Caco-2 (cell line): ENCODE data around the gene DNAH1. TPM values are rescaled to one million over a fixed set of nuclear protein-coding genes. Genes with fewer than 3 reads are reported as not detected.

Experiments
- BruUV-seq: library from RNA; stranded (reverse); fragments of 400-500 nt; replicated peaks from 2 replicates; lab custom pipeline; 2021; lab: Mats Ljungman, UMichigan
- CTCF ChIA-PET: fragments of 300-600 bp; sonication (Branson Sonifier 250); formaldehyde crosslinking; loops from one replicate; lab custom pipeline; 2022; ENCODE audit warnings: antibody characterized with exemption; lab: Charles Lee
- POLR2A ChIA-PET: fragments of 300-600 bp; sonication (Branson Sonifier 250); formaldehyde crosslinking; loops from one replicate; lab custom pipeline; 2022; ENCODE audit warnings: antibody characterized with exemption; lab: Charles Lee
- DNase-seq, 2 experiments: peaks; one replicate each; pipeline versions ENCODE4 v3.0.0 to v3.0.0-alpha.2; 2020 to 2022
- H3K27me3 ChIP-seq: replicated peaks from 2 replicates; pipeline ENCODE4 v1.6.0; 2011; ENCODE audit warnings: low read length; ENCODE audit not compliant: control insufficient read depth, insufficient read depth
- H3K36me3 ChIP-seq: 2 replicates; pipeline ENCODE4 v1.5.1; 2011; ENCODE audit warnings: low read length; ENCODE audit not compliant: control insufficient read depth, insufficient read depth
- H3K4me1 ChIP-seq: fragments of 250-450 bp; sonication (Bioruptor Pico); 2 replicates; pipeline ENCODE4 v1.5.1; 2020; ENCODE audit warnings: mild to moderate bottlenecking
- H3K4me3 ChIP-seq: 2 replicates; pipeline ENCODE4 v1.5.1; 2011; ENCODE audit warnings: low read depth, mild to moderate bottlenecking, control low read depth, low read length
- H3K9me3 ChIP-seq: fragments of 250-450 bp; sonication (Bioruptor Pico); 2 replicates; pipeline ENCODE4 v1.5.1; 2020; ENCODE audit warnings: mild to moderate bottlenecking, moderate library complexity
- H3K27ac Mint-ChIP-seq: one replicate; pipeline ENCODE4 v1.8.0; 2022; ENCODE audit warnings: mixed read lengths; ENCODE audit not compliant: unreplicated experiment
- H3K27me3 Mint-ChIP-seq: one replicate; pipeline ENCODE4 v1.8.0; 2022; ENCODE audit warnings: mixed read lengths; ENCODE audit not compliant: insufficient read depth, unreplicated experiment
- H3K36me3 Mint-ChIP-seq: one replicate; pipeline ENCODE4 v1.8.0; 2022; ENCODE audit warnings: mild to moderate bottlenecking, mixed read lengths; ENCODE audit not compliant: insufficient read depth, unreplicated experiment
- H3K4me1 Mint-ChIP-seq: one replicate; pipeline ENCODE4 v1.8.0; 2022; ENCODE audit warnings: low read depth, mixed read lengths; ENCODE audit not compliant: unreplicated experiment
- H3K4me3 Mint-ChIP-seq: one replicate; pipeline ENCODE4 v1.8.0; 2022; ENCODE audit warnings: mild to moderate bottlenecking, moderate library complexity, mixed read lengths; ENCODE audit not compliant: unreplicated experiment
- H3K9me3 Mint-ChIP-seq: one replicate; pipeline ENCODE4 v1.8.0; 2022; ENCODE audit warnings: mixed read lengths; ENCODE audit not compliant: unreplicated experiment
- intact Hi-C: fragments of 100-400 bp; cut with micrococcal nuclease; formaldehyde crosslinking; loops from one replicate; pipeline ENCODE4 v1.10.0; 2022; ENCODE audit not compliant: unreplicated experiment
- total RNA-seq: library from RNA; stranded (reverse); gene quantifications from 2 replicates; pipeline ENCODE4 v1.2.3, GENCODE V29; 2022
- TF ChIP-seq, protein P1 (sequence below), 2 experiments: fragments of 200-600 bp in 1 of 2; IDR thresholded peaks; 1 replicate in 1 of 2; 2 replicates in 1 of 2; pipeline versions ENCODE4 v1.5.1 to v1.8.0; 2011 to 2022; ENCODE audit warnings: antibody characterized with exemption in 1 of 2, control low read depth in 1 of 2, inconsistent platforms in 1 of 2, low read depth in 1 of 2, low read length in 1 of 2, mild to moderate bottlenecking in 1 of 2, moderate library complexity in 1 of 2; ENCODE audit not compliant: insufficient read depth in 1 of 2, severe bottlenecking in 1 of 2, unreplicated experiment in 1 of 2

Gene DNAH1
- total RNA-seq, 1 experiment from 2014 or later, result 4.1 TPM

- CTCF ChIA-PET, result no interaction called here
- peaks cover 6% of the 10 kb centered on the region for H3K36me3 Mint-ChIP-seq
- no TSS peak for BruUV-seq
- H3K9me3 Mint-ChIP-seq, result no peaks in the 10 kb centered on the region
- H3K27me3 Mint-ChIP-seq, result no peaks in the 10 kb centered on the region
- no peak for DNase-seq
- Histone ChIP-seq H3K4me3 (no peak overlapping the region), H3K4me1 (peaks cover 10% of the 10 kb centered on the region; the same call in 1 of the 2 replicates), H3K36me3 (no peaks in the 10 kb centered on the region), H3K27me3 (no peaks in the 10 kb centered on the region), H3K9me3 (no peaks in the 10 kb centered on the region)
- POLR2A ChIA-PET, result no interaction called here
- no peaks in the 10 kb centered on the region for H3K4me1 Mint-ChIP-seq
- intact Hi-C loops, result no loop called here
- no peak overlapping the region for H3K27ac Mint-ChIP-seq
- TF ChIP-seq, protein P1, sequence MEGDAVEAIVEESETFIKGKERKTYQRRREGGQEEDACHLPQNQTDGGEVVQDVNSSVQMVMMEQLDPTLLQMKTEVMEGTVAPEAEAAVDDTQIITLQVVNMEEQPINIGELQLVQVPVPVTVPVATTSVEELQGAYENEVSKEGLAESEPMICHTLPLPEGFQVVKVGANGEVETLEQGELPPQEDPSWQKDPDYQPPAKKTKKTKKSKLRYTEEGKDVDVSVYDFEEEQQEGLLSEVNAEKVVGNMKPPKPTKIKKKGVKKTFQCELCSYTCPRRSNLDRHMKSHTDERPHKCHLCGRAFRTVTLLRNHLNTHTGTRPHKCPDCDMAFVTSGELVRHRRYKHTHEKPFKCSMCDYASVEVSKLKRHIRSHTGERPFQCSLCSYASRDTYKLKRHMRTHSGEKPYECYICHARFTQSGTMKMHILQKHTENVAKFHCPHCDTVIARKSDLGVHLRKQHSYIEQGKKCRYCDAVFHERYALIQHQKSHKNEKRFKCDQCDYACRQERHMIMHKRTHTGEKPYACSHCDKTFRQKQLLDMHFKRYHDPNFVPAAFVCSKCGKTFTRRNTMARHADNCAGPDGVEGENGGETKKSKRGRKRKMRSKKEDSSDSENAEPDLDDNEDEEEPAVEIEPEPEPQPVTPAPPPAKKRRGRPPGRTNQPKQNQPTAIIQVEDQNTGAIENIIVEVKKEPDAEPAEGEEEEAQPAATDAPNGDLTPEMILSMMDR (IDR thresholded peaks at IDR 0.05; ENCODE audit: insufficient read depth in 1 of 2, low read depth in 1 of 2, low read length in 1 of 2, severe bottlenecking in 1 of 2, unreplicated experiment in 1 of 2), result no peak
- H3K4me3 Mint-ChIP-seq, result no peak overlapping the region
These were observed 8.6 kb downstream of the DNAH1 start for GRCh38 chr3:52324676-52325075.

DNA sequence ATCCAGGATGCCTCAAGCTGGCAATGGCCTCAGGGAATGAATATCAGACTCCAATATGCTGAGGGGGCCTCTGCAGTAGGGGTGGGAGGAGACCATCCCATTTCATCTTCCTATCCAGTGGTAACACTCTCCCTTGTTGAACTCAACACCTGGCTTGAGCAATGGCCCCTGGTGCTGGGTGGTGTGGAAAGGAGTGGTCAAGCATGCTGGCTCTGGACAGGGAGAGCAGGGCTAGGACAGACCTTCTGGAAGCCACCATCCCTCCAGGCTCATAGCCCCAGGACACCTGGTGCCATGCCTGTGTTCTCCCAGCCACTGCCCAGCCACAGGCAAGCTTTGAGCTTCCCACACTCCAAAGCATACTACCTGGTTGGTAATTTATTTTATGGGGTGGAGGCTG is 9.6 kb downstream of the DNAH1 start:
- Histone ChIP-seq H3K4me1 (peaks cover 10% of the 10 kb centered on the region; the same call in 1 of the 2 replicates), H3K9me3 (no peaks in the 10 kb centered on the region), H3K4me3 (no peak overlapping the region), H3K36me3 (no peaks in the 10 kb centered on the region), H3K27me3 (no peaks in the 10 kb centered on the region)
- intact Hi-C loops, result no loop called here
- no peak overlapping the region for H3K27ac Mint-ChIP-seq
- no peaks in the 10 kb centered on the region for H3K27me3 Mint-ChIP-seq
- TF ChIP-seq, protein P1 (IDR thresholded peaks at IDR 0.05; ENCODE audit: insufficient read depth in 1 of 2, low read depth in 1 of 2, low read length in 1 of 2, severe bottlenecking in 1 of 2, unreplicated experiment in 1 of 2), result no peak
- no peak for DNase-seq
- no TSS peak for BruUV-seq
- ChIA-PET CTCF (no interaction called here), POLR2A (no interaction called here)
- H3K9me3 Mint-ChIP-seq, result no peaks in the 10 kb centered on the region
- H3K4me1 Mint-ChIP-seq, result no peaks in the 10 kb centered on the region
- H3K4me3 Mint-ChIP-seq, result no peak overlapping the region
- H3K36me3 Mint-ChIP-seq, result peaks cover 6% of the 10 kb centered on the region

DNA sequence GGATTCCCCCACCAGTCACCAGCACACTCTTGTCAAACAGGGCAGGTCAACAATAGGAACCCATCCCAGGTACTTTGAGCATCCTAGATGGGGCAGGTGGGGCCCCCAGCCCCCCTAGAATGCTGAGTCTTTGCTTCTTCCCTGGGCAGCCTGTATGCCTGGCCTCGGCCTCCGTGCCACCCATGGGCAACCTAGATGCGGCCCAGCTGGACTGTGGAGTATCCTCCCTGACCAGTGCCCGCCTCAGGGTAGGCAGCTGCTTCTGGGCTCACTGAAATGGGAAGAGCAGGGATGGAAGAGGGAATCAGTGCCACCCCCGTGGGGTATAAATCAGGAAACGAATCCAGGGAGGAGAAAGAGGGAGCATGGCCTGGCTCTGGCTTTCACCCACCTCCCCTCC is 10.9 kb downstream of the DNAH1 start:
- CTCF ChIA-PET, result interaction anchor here (1.9 kb wide), 1 partner anchor 58 kb away, joined by 5 read pairs; no protein-coding TSS in a partner anchor
- no peaks in the 10 kb centered on the region for H3K4me1 Mint-ChIP-seq
- H3K4me3 Mint-ChIP-seq, result no peak overlapping the region
- no peaks in the 10 kb centered on the region for H3K9me3 ChIP-seq
- peaks cover 10% of the 10 kb centered on the region; the same call in 1 of the 2 replicates for H3K4me1 ChIP-seq
- no peak overlapping the region for H3K27ac Mint-ChIP-seq
- H3K27me3 ChIP-seq, result no peaks in the 10 kb centered on the region
- H3K36me3 ChIP-seq, result no peaks in the 10 kb centered on the region
- BruUV-seq, result no TSS peak
- TF ChIP-seq, protein P1 (IDR thresholded peaks at IDR 0.05; ENCODE audit: insufficient read depth in 1 of 2, low read depth in 1 of 2, low read length in 1 of 2, severe bottlenecking in 1 of 2, unreplicated experiment in 1 of 2), result no peak
- no peak overlapping the region for H3K4me3 ChIP-seq
- intact Hi-C loops, result no loop called here
- H3K9me3 Mint-ChIP-seq, result no peaks in the 10 kb centered on the region
- no peaks in the 10 kb centered on the region for H3K27me3 Mint-ChIP-seq
- POLR2A ChIA-PET, result no interaction called here
- H3K36me3 Mint-ChIP-seq, result peaks cover 6% of the 10 kb centered on the region
- no peak for DNase-seq
